ENCODE results near the gene RMRP.

DNA sequence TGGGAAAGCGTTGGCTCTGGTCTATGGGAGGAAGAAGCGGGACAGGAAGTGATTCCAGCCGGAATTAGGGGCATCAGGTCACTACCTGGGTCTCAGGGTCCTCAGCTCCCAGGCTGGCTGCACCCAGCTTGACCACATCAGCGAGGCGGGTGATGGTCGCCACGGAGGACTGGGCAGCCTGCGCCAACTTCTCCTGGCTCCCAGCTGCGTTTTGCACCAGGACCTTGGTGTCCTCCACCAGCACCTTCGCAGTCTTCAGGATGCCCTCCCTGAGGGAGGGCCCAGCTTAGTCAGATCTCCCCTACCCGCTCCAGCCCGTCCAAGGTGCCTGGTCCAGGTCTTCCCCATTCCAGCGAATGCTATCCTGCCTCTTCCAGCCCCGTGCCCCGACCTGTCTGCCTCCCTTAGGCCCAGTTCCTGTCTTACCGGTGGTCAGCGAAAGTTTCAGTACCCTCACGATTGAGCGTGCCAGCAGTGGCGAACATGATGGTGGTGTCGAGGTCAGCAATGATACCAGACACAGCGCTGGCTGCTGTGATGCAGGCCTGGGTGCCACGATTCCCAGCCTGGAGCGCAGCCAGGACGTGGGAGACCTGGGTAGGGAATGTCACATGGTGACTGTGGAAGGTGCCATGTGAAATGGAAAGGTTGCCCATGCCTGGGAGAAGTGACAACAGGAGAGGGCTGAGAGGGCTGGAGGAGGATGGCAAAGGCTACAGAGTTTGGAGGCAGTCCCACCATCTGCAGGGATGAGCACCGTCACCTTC lies 46.3 kb upstream of the RMRP start:
- TF ChIP-seq, protein P1, sequence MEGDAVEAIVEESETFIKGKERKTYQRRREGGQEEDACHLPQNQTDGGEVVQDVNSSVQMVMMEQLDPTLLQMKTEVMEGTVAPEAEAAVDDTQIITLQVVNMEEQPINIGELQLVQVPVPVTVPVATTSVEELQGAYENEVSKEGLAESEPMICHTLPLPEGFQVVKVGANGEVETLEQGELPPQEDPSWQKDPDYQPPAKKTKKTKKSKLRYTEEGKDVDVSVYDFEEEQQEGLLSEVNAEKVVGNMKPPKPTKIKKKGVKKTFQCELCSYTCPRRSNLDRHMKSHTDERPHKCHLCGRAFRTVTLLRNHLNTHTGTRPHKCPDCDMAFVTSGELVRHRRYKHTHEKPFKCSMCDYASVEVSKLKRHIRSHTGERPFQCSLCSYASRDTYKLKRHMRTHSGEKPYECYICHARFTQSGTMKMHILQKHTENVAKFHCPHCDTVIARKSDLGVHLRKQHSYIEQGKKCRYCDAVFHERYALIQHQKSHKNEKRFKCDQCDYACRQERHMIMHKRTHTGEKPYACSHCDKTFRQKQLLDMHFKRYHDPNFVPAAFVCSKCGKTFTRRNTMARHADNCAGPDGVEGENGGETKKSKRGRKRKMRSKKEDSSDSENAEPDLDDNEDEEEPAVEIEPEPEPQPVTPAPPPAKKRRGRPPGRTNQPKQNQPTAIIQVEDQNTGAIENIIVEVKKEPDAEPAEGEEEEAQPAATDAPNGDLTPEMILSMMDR (IDR thresholded peaks at IDR 0.05; ENCODE audit: low read depth, low read length): no peak
- no peak for TF ChIP-seq POLR2A (IDR thresholded peaks at IDR 0.05; ENCODE audit: extremely low read depth, insufficient read length)
- no peak for TF ChIP-seq MYC (IDR thresholded peaks at IDR 0.05; ENCODE audit: low read depth, low read length)
- no peak for TF ChIP-seq MAX (IDR thresholded peaks at IDR 0.05; ENCODE audit: low read depth, low read length)
